Neuronal stem cell (in vitro differentiated cells): ENCODE measurements around the gene GREB1.

Experiments used
- DNase-seq: peaks from one replicate; pipeline ENCODE4 v3.0.0-alpha.2; 2013; ENCODE audit warnings: low spot score
- H2AFZ ChIP-seq: one replicate; pipeline ENCODE4 v1.6.1; 2013; ENCODE audit warnings: mild to moderate bottlenecking, low read length, inconsistent platforms
- H2AK5ac ChIP-seq: 2 replicates; pipeline ENCODE4 v1.6.1; 2013; ENCODE audit warnings: low read depth, mild to moderate bottlenecking, inconsistent platforms, low read length, moderate library complexity, mixed read lengths
- H2BK120ac ChIP-seq: 2 replicates; pipeline ENCODE4 v1.6.1; 2013; ENCODE audit warnings: low read depth, mild to moderate bottlenecking, inconsistent platforms, low read length, moderate library complexity, mixed read lengths
- H2BK12ac ChIP-seq: one replicate; pipeline ENCODE4 v1.6.1; 2013; ENCODE audit warnings: low read length, inconsistent platforms
- H2BK15ac ChIP-seq: 2 replicates; pipeline ENCODE4 v1.6.1; 2013; ENCODE audit warnings: mild to moderate bottlenecking, low read length, inconsistent platforms, mixed read lengths
- H2BK5ac ChIP-seq: one replicate; pipeline ENCODE4 v1.6.1; 2013; ENCODE audit warnings: inconsistent platforms, mild to moderate bottlenecking, low read length, moderate library complexity
- H3K14ac ChIP-seq: one replicate; pipeline ENCODE4 v1.6.1; 2013; ENCODE audit warnings: low read length, inconsistent platforms
- H3K18ac ChIP-seq: 2 replicates; pipeline ENCODE4 v1.6.1; 2013; ENCODE audit warnings: low read length, inconsistent platforms
- H3K23ac ChIP-seq: 2 replicates; pipeline ENCODE4 v1.6.1; 2013; ENCODE audit warnings: low read depth, mild to moderate bottlenecking, mixed read lengths, low read length, inconsistent platforms; ENCODE audit not compliant: poor library complexity
- H3K27ac ChIP-seq: replicated peaks from 3 replicates; pipeline ENCODE4 v1.5.1; 2013; ENCODE audit warnings: low read length, inconsistent platforms
- H3K27me3 ChIP-seq, 3 experiments: 2 replicates each; pipeline ENCODE4 v1.6.1; 2013; ENCODE audit warnings: low read length in 3 of 3, mild to moderate bottlenecking in 2 of 3, inconsistent platforms in 1 of 3, low read depth in 1 of 3, mixed read lengths in 1 of 3, moderate library complexity in 1 of 3; ENCODE audit not compliant: control insufficient read depth in 3 of 3, insufficient read depth in 3 of 3
- H3K36me3 ChIP-seq, 2 donors: replicated peaks in 1 of 2; 2 replicates each; pipeline ENCODE4 v1.6.1; 2013; ENCODE audit warnings: low read length in 2 of 2; ENCODE audit not compliant: control insufficient read depth in 2 of 2, insufficient read depth in 2 of 2
- H3K4ac ChIP-seq: 2 replicates; pipeline ENCODE4 v1.6.1; 2013; ENCODE audit warnings: inconsistent platforms, mild to moderate bottlenecking, low read length, moderate library complexity
- H3K4me1 ChIP-seq, 2 donors: 1 replicate in 1 of 2; 2 replicates in 1 of 2; pipeline ENCODE4 v1.6.1; 2013; ENCODE audit warnings: low read length in 2 of 2, low read depth in 1 of 2; ENCODE audit not compliant: control insufficient read depth in 2 of 2, insufficient read depth in 1 of 2
- H3K4me2 ChIP-seq: one replicate; pipeline ENCODE4 v1.6.1; 2013; ENCODE audit warnings: mild to moderate bottlenecking, low read length, inconsistent platforms; ENCODE audit not compliant: insufficient read depth, poor library complexity, severe bottlenecking
- H3K4me3 ChIP-seq, 2 donors: 2 replicates each; pipeline ENCODE4 v1.5.1; 2013; ENCODE audit warnings: low read length in 2 of 2, mild to moderate bottlenecking in 2 of 2, inconsistent platforms in 1 of 2, moderate library complexity in 1 of 2
- H3K79me1 ChIP-seq: one replicate; pipeline ENCODE4 v1.6.1; 2013; ENCODE audit warnings: low read depth, mild to moderate bottlenecking, inconsistent platforms, low read length, moderate library complexity
- H3K9ac ChIP-seq: one replicate; pipeline ENCODE4 v1.6.1; 2013; ENCODE audit warnings: mild to moderate bottlenecking, low read depth, low read length, inconsistent platforms; ENCODE audit not compliant: poor library complexity
- H3K9me3 ChIP-seq, 2 donors: replicated peaks in 1 of 2; 2 replicates each; pipeline versions ENCODE3 to v1.6.1; 2013; ENCODE audit warnings: low read length in 2 of 2, mild to moderate bottlenecking in 2 of 2, inconsistent platforms in 1 of 2, low read depth in 1 of 2, mixed read lengths in 1 of 2, moderate library complexity in 1 of 2; ENCODE audit not compliant: control insufficient read depth in 2 of 2, insufficient read depth in 1 of 2
- H4K8ac ChIP-seq: one replicate; pipeline ENCODE4 v1.6.1; 2013; ENCODE audit warnings: low read depth, mild to moderate bottlenecking, inconsistent platforms, low read length, moderate library complexity
- H4K91ac ChIP-seq: one replicate; pipeline ENCODE4 v1.6.1; 2013; ENCODE audit warnings: low read length, low read depth, mild to moderate bottlenecking, inconsistent platforms; ENCODE audit not compliant: poor library complexity
- WGBS, 2 donors: extraction: QIAGEN DNeasy Blood & Tissue Kit; methylation state at CpG; one replicate each; pipeline ENCODE4 v1.1.7; 2013; ENCODE audit warnings: missing lambda C conversion rate in 2 of 2, mixed read lengths in 1 of 2; ENCODE audit not compliant: insufficient read length in 2 of 2, insufficient replicate concordance in 1 of 2; ENCODE audit errors: extremely low coverage in 2 of 2; 5-methylcytosine and 5-hydroxymethylcytosine counted together

GREB1 gene

GRCh38 chr2:11534071-11534745, 363 bp downstream of the GREB1 start:
- H2BK12ac ChIP-seq = no peak overlapping the region
- no peak overlapping the region for H4K91ac ChIP-seq
- peaks cover 3% of the 10 kb centered on the region for H3K79me1 ChIP-seq
- DNase-seq = no peak
- H3K36me3 ChIP-seq = peaks cover 2 to 83% of the 10 kb centered on the region in 2 donors
- peaks cover 6 to 13% of the 10 kb centered on the region in 2 donors for H3K4me1 ChIP-seq
- H2AK5ac ChIP-seq = no peak overlapping the region
- H2BK120ac ChIP-seq = no peak overlapping the region
- H3K4me3 ChIP-seq = no peak overlapping the region
- H3K9ac ChIP-seq = no peak overlapping the region
- no peak overlapping the region for H3K23ac ChIP-seq
- H2AFZ ChIP-seq = no peak overlapping the region
- H3K27me3 ChIP-seq = no peaks in the 10 kb centered on the region
- H3K14ac ChIP-seq = no peak overlapping the region
- no peak overlapping the region for H4K8ac ChIP-seq
- no peak overlapping the region for H3K27ac ChIP-seq
- H2BK5ac ChIP-seq = no peak overlapping the region
- H3K18ac ChIP-seq = no peak overlapping the region
- no peaks in the 10 kb centered on the region for H3K9me3 ChIP-seq
- no peak overlapping the region for H3K4me2 ChIP-seq
- no peak overlapping the region for H3K4ac ChIP-seq
- no CpG with 5 or more reads among the region's 7 CpGs for WGBS, 2 donors
- H2BK15ac ChIP-seq = no peak overlapping the region

DNA sequence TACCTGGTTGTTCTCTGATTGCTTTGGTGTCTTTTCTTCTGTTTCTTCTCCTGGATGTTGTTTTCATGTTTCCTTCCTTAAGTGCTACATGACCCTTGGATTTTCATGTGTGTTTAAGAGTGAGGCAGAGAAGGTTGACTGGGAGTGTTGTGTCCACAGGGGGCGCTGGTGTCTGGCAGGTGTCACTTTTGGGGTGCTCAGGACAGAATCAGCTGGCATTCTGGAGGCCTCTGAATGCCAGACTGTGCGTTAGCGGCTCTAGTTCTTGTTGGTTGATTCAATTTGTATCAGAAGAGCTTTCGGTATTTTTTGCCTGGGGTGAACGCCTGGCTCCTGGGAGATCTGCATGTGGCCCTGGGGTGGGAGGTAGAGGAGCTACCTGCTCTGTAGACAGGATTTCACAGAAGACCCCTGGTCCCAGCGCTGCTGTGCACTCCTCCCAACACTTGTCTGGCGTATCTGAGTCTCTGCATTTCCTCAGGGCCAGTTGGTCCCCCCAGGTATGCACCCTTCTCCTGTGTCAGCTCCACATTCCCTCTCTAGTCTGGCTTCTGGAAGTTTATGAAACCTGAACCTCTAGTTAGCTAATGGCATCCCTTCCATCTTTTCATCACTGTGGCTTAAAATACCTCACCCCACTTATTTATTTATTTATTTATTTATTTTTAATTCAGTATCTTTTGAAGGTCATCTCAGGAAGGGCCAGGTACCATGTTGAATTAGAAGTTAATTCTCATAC, 1.1 kb downstream of the GREB1 start:
- H3K18ac ChIP-seq = no peak overlapping the region
- H3K9me3 ChIP-seq = no peaks in the 10 kb centered on the region
- no peak overlapping the region for H2BK15ac ChIP-seq
- H3K79me1 ChIP-seq = peaks cover 3% of the 10 kb centered on the region
- DNase-seq = no peak
- no peak overlapping the region for H4K91ac ChIP-seq
- H3K23ac ChIP-seq = no peak overlapping the region
- no peak overlapping the region for H2AFZ ChIP-seq
- no peak overlapping the region for H3K4ac ChIP-seq
- H3K27me3 ChIP-seq = no peaks in the 10 kb centered on the region
- no peak overlapping the region for H4K8ac ChIP-seq
- peaks cover 2 to 84% of the 10 kb centered on the region in 2 donors for H3K36me3 ChIP-seq
- no peak overlapping the region for H3K27ac ChIP-seq
- H2BK12ac ChIP-seq = no peak overlapping the region
- WGBS, 2 donors = no CpG with 5 or more reads among the region's 7 CpGs
- peaks cover 13 to 20% of the 10 kb centered on the region in 2 donors for H3K4me1 ChIP-seq
- H3K9ac ChIP-seq = no peak overlapping the region
- H2BK120ac ChIP-seq = no peak overlapping the region
- no peak overlapping the region for H2BK5ac ChIP-seq
- H3K4me3 ChIP-seq = no peak overlapping the region
- H2AK5ac ChIP-seq = no peak overlapping the region
- no peak overlapping the region for H3K4me2 ChIP-seq
- H3K14ac ChIP-seq = no peak overlapping the region

DNA sequence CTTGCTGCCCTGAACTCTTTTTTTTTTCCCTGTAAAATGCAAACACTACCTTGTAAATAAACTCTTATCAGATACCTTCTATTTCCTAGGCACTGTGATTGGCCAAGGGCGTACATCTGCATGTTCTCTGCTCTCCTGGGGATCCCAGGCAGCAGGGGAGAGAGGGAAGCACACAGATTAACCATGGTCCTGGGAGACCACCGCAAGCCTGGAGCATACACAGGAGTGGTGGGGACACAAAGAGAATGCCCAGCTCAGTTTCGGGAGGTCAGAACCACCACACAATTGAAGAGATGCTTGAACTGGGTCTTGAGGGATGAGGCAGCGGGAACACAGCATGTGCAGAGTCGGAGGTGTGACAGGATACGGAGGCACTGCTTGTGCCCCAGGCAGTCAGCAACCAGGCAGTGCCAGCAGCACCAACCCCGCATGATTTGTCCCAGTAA, 2.1 kb downstream of the GREB1 start:
- Histone ChIP-seq H3K4ac (no peak overlapping the region), H3K4me3 (no peak overlapping the region), H2AFZ (no peak overlapping the region), H3K23ac (no peak overlapping the region), H3K36me3 (peaks cover 2 to 87% of the 10 kb centered on the region in 2 donors), H2BK15ac (no peak overlapping the region), H3K79me1 (peaks cover under 1% of the 10 kb centered on the region), H4K91ac (no peak overlapping the region), H3K4me2 (no peak overlapping the region), H2BK5ac (no peak overlapping the region), H3K27me3 (no peaks in the 10 kb centered on the region), H2BK12ac (no peak overlapping the region), H3K14ac (peak overlapping the region; percentile 32), H3K27ac (no peak overlapping the region), H2BK120ac (no peak overlapping the region), H3K9me3 (no peaks in the 10 kb centered on the region), H3K4me1 (peaks cover 21 to 25% of the 10 kb centered on the region in 2 donors), H3K9ac (peak overlapping the region; percentile 38), H2AK5ac (no peak overlapping the region), H4K8ac (no peak overlapping the region), H3K18ac (no peak overlapping the region)
- WGBS, 2 donors = no CpG with 5 or more reads among the region's 7 CpGs
- DNase-seq = no peak

GRCh38 chr2:11537951-11538350, 4.1 kb downstream of the GREB1 start:
- Histone ChIP-seq H2BK12ac (no peak overlapping the region), H3K14ac (peak overlapping the region; percentile 83), H3K9ac (no peak overlapping the region), H2AFZ (no peak overlapping the region), H3K4me2 (no peak overlapping the region), H3K9me3 (no peaks in the 10 kb centered on the region), H2AK5ac (no peak overlapping the region), H3K4me3 (no peak overlapping the region), H4K91ac (no peak overlapping the region), H3K18ac (no peak overlapping the region), H3K36me3 (peaks cover 2 to 78% of the 10 kb centered on the region in 2 donors), H3K4me1 (peaks cover 31 to 36% of the 10 kb centered on the region in 2 donors), H3K4ac (no peak overlapping the region), H3K27ac (no peak overlapping the region), H2BK5ac (no peak overlapping the region), H3K27me3 (no peaks in the 10 kb centered on the region), H3K23ac (no peak overlapping the region), H2BK15ac (no peak overlapping the region), H4K8ac (no peak overlapping the region), H3K79me1 (no peaks in the 10 kb centered on the region), H2BK120ac (no peak overlapping the region)
- WGBS, 2 donors = no CpG with 5 or more reads among the region's 13 CpGs
- DNase-seq = no peak
